SH-SY5Y (cell line): Measurements from ENCODE around the gene FAM83B.

Experiments
- GATA2 ChIP-seq: IDR thresholded peaks from 2 replicates; pipeline ENCODE4 v1.6.1; 2011; ENCODE audit warnings: mild to moderate bottlenecking, low read depth, low read length
- GATA3 ChIP-seq: IDR thresholded peaks from 2 replicates; pipeline ENCODE4 v1.6.1; 2011; ENCODE audit warnings: low read depth, mild to moderate bottlenecking, low read length, moderate library complexity

GRCh38 chr6:54861905-54862616 lies 15.5 kb downstream of the FAM83B start:
- TF ChIP-seq GATA2 (no peak), GATA3 (no peak)
